Nephron (organoid): ENCODE measurements around the gene MCUB.
"Not testable (repeated sequence)": the region's sequence is repeated elsewhere in the genome, so short reads cannot be mapped to it uniquely, and the experiment has no call there.

Experiments
- H3K27ac Mint-ChIP-seq, 3 experiments: 2 replicates each; pipeline ENCODE4 v1.8.0; 2020; ENCODE audit warnings: mixed read lengths in 3 of 3, mild to moderate bottlenecking in 2 of 3, moderate library complexity in 1 of 3
- H3K27me3 Mint-ChIP-seq: 2 replicates; pipeline ENCODE4 v1.8.0; 2021; ENCODE audit warnings: low read depth, mild to moderate bottlenecking, moderate library complexity, mixed read lengths
- H3K36me3 Mint-ChIP-seq: 2 replicates; pipeline ENCODE4 v1.8.0; 2020; ENCODE audit warnings: low read depth, mixed read lengths
- H3K4me1 Mint-ChIP-seq: 2 replicates; pipeline ENCODE4 v1.8.0; 2020; ENCODE audit warnings: mixed read lengths
- H3K4me3 Mint-ChIP-seq, 3 experiments: 2 replicates each; pipeline ENCODE4 v1.8.0; 2020; ENCODE audit warnings: mild to moderate bottlenecking in 3 of 3, mixed read lengths in 3 of 3, moderate library complexity in 2 of 3
- H3K9me3 Mint-ChIP-seq: 2 replicates; pipeline ENCODE4 v1.8.0; 2020; ENCODE audit warnings: mixed read lengths
- TF ChIP-seq, protein P1 (sequence below), 3 experiments: fragments of 200-600 bp; sonication (generic); IDR thresholded peaks; one replicate each; pipeline ENCODE4 v1.5.0; 2021; ENCODE audit warnings: antibody characterized with exemption in 3 of 3; ENCODE audit not compliant: unreplicated experiment in 3 of 3

MCUB gene

DNA sequence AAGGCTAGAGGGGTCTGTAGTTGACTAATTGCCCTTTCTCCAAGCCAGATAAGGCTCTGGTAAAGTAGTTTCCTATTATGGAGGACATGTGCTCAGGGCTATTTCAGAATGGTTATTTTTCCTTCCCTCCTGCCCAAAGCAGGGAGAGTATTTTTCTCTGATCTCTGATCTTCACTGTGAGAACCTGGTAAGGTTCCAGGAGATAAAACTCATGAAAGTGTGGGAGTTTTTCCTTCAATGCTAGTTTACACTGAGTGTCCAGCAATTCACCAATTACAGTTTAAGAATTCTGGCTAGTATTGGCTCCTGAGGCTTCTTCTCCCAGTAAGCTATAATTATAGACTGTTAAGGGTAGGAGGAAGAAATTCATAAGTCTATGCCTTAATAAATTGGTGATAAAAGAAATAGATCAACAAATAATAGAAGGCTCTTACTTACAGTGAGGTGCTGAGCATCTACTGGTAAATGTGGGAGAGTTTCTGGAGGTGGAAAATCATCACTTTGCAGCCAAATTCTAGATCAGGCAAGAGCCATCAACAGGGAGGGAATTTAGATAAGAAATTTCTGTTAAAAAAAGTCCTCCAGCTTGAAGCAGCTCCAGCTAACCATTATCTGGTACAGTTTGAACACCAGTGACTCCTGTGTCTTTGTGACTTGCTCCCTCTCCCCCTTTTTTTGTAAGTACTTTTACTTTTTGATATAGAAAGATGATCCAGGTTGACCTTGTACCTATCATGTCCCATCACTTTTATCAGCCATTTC, 112.3 kb downstream of the MCUB start:
- no peaks in the 10 kb centered on the region for H3K4me1 Mint-ChIP-seq
- no peak overlapping the region for H3K27ac Mint-ChIP-seq
- no peaks in the 10 kb centered on the region for H3K27me3 Mint-ChIP-seq
- peaks cover 28% of the 10 kb centered on the region for H3K36me3 Mint-ChIP-seq
- TF ChIP-seq, protein P1, sequence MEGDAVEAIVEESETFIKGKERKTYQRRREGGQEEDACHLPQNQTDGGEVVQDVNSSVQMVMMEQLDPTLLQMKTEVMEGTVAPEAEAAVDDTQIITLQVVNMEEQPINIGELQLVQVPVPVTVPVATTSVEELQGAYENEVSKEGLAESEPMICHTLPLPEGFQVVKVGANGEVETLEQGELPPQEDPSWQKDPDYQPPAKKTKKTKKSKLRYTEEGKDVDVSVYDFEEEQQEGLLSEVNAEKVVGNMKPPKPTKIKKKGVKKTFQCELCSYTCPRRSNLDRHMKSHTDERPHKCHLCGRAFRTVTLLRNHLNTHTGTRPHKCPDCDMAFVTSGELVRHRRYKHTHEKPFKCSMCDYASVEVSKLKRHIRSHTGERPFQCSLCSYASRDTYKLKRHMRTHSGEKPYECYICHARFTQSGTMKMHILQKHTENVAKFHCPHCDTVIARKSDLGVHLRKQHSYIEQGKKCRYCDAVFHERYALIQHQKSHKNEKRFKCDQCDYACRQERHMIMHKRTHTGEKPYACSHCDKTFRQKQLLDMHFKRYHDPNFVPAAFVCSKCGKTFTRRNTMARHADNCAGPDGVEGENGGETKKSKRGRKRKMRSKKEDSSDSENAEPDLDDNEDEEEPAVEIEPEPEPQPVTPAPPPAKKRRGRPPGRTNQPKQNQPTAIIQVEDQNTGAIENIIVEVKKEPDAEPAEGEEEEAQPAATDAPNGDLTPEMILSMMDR (IDR thresholded peaks at IDR 0.05; ENCODE audit: unreplicated experiment in 3 of 3), result no peak
- H3K9me3 Mint-ChIP-seq, result peaks cover 23% of the 10 kb centered on the region
- H3K4me3 Mint-ChIP-seq, result no peak overlapping the region

DNA sequence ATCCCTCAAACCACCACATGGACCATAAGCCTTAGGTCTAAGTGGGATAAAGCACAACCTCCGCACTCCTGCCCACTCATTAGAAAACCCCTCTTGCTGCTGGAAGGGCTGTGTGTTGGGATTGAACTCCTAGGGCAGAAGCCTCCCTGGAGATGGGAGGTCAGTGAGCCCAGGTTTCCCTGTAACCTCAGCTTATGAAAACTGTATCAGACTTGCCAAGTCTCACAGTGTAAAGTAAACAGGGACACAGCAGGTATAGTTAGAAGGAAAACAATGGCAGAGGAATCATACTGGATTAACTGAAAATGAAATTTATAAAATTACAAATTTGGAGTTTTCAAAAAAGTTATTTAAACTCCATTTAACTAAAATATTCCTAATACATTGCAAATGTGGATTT, 113.3 kb downstream of the MCUB start:
- peaks cover 30% of the 10 kb centered on the region for H3K36me3 Mint-ChIP-seq
- no peak overlapping the region for H3K27ac Mint-ChIP-seq
- peaks cover 24% of the 10 kb centered on the region for H3K9me3 Mint-ChIP-seq
- H3K27me3 Mint-ChIP-seq, result no peaks in the 10 kb centered on the region
- no peaks in the 10 kb centered on the region for H3K4me1 Mint-ChIP-seq
- TF ChIP-seq, protein P1 (IDR thresholded peaks at IDR 0.05; ENCODE audit: unreplicated experiment in 3 of 3), result no peak
- H3K4me3 Mint-ChIP-seq, result no peak overlapping the region

DNA sequence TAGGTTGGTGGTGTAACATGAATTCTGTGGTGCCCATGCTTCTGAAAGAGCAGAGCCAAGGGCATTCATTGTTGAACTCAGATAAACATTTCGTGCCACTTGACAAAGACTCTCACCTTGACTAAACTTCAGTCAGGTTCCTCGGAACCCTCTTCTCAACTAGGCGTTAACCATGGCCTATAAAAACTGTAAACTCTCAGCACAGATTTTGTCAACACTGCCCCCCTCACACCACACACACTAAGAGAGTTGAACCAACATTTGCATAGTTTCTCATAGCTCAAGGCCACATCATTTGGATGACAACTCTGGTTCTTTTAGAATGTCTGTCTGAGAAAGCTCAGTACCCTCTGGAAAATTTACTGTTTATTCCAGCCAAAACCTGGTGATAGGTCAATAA, 115.1 kb downstream of the MCUB start:
- H3K4me3 Mint-ChIP-seq, result no peak overlapping the region
- H3K27ac Mint-ChIP-seq, result no peak overlapping the region
- H3K36me3 Mint-ChIP-seq, result peaks cover 43% of the 10 kb centered on the region
- TF ChIP-seq, protein P1 (IDR thresholded peaks at IDR 0.05; ENCODE audit: unreplicated experiment in 3 of 3), result no peak
- peaks cover 31% of the 10 kb centered on the region for H3K9me3 Mint-ChIP-seq
- no peaks in the 10 kb centered on the region for H3K27me3 Mint-ChIP-seq
- no peaks in the 10 kb centered on the region for H3K4me1 Mint-ChIP-seq

DNA sequence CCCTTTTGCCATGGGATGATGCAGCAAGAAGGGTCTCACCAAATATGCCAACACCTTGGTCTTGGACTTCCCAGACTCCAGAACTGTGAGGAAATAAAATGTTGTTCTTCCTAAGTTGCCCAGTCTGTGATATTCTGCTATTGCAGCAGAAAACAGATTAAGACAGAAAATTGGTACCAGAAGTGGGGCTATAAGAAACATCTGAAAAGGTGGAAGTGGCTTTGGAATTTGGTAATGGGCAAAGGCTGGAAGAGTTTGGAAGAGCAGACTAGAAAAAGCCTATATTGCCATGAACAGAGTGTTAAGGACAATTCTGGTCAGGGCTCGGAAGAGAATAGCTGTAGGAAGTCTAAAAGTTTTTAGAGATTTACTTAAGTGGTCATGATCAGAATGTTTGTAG, 115.8 kb downstream of the MCUB start:
- Mint-ChIP-seq H3K27ac (no peak overlapping the region), H3K36me3 (peaks cover 50% of the 10 kb centered on the region), H3K27me3 (no peaks in the 10 kb centered on the region), H3K9me3 (peaks cover 34% of the 10 kb centered on the region), H3K4me3 (no peak overlapping the region), H3K4me1 (no peaks in the 10 kb centered on the region)
- TF ChIP-seq, protein P1 (IDR thresholded peaks at IDR 0.05; ENCODE audit: unreplicated experiment in 3 of 3), result no peak

DNA sequence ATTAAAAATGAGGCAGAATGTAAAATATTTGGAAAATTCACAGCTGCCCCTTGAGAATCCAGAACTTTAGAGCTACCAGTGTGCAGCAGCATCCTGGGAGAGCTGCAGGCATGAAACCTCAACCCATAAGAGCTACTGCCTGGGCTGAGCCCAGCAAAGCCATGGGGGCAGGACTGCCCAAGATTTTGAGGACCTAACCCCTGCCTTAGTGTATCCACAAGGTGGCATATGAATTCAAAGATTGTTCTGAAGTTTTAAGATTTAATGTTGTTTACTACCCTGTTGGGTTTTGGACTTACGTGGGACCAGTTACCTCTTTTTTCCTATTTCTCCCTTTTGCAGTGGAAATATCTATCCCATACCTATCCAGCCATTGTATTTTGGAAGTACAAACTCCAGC, 116.8 kb downstream of the MCUB start:
- TF ChIP-seq, protein P1 (IDR thresholded peaks at IDR 0.05; ENCODE audit: unreplicated experiment in 3 of 3), result no peak
- Mint-ChIP-seq H3K27ac (no peak overlapping the region), H3K36me3 (peaks cover 52% of the 10 kb centered on the region), H3K4me1 (no peaks in the 10 kb centered on the region), H3K27me3 (no peaks in the 10 kb centered on the region), H3K4me3 (no peak overlapping the region), H3K9me3 (peaks cover 33% of the 10 kb centered on the region)

DNA sequence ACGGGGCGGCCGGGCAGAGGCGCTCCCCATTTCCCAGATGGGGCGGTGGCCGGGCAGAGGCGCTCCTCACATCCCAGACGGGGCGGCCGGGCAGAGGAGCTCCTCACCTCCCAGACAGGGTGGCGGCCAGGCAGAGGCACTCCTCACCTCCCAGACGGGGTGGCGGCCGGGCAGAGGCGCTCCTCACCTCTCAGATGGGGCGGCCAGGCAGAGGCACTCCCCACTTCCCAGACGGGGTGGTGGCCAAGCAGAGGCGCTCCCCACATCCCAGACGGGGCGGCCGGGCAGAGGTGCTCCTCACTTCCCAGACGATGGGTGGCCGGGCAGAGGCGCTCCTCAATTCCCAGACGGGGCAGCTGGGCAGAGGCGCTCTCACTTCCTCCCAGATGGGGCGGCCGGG, 118.4 kb downstream of the MCUB start:
- not testable (repeated sequence) for H3K4me3 Mint-ChIP-seq

DNA sequence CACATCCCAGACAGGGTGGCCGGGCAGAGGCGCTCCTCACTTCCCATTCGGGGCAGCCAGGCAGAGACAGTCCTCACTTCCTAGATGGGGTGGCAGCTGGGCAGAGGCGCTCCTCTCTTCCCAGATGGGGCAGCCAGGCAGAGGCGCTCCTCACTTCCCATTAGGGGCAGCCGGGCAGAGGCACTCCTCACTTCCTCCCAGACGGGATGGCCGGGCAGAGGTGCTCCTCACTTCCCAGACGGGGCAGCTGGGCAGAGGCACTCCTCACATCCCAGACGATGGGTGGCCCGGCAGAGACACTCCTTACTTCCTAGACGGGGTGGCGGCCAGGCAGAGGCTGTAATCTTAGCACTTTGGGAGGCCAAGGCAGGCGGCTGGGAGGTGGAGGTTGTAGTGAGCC, 118.9 kb downstream of the MCUB start:
- not testable (repeated sequence) for H3K27me3 Mint-ChIP-seq, H3K4me3 Mint-ChIP-seq, H3K4me1 Mint-ChIP-seq, H3K27ac Mint-ChIP-seq
- peaks cover 63% of the 10 kb centered on the region for H3K36me3 Mint-ChIP-seq
- H3K9me3 Mint-ChIP-seq, result peaks cover 32% of the 10 kb centered on the region

More for the DNA sequence above, 118.4 kb downstream of the MCUB start:
- Mint-ChIP-seq H3K36me3 (peaks cover 59% of the 10 kb centered on the region), H3K9me3 (peaks cover 32% of the 10 kb centered on the region)
- not testable (repeated sequence) for H3K27me3 Mint-ChIP-seq, H3K4me1 Mint-ChIP-seq, H3K27ac Mint-ChIP-seq
